GM19452 (cell line): Measurements from ENCODE around the gene AMZ1.

Experiments used
- ATAC-seq: cut with Tn5 transposase; IDR thresholded peaks from one replicate; pipeline ENCODE4 v1.9.1; 2021; ENCODE audit not compliant: unreplicated experiment

Gene AMZ1

DNA sequence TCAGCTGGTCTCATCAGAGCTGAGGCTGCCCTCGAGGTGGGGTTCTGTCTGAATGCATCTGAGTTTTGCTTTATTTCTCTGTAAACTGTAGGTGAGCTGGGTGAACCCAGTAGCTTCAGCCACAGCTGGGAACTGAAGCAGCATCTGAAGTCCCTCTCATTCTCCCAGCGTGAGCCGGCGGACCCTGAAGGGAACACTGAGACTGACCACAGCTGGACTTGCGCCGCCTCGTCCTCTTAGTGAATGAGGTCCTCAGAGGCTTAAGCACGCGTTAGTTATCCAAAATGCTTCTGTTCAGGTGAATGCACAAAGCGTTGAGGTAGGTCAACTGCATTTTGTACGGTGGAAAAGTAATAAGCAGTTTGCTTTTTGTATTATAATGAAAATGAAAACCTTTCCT lies 76.6 kb downstream of the AMZ1 start:
- ATAC-seq: no peak
